Adipose tissue (tissue), 3 donors: ENCODE measurements around the gene TNFSF15. TPM values are rescaled to one million over a fixed set of nuclear protein-coding genes. Genes with fewer than 3 reads are reported as not detected.

ENCODE experiments used
- H3K27ac ChIP-seq: one replicate; pipeline ENCODE4 v1.5.1; 2013; ENCODE audit warnings: low read depth, low read length
- WGBS, 3 donors: extraction: QIAGEN DNeasy Blood & Tissue Kit; methylation state at CpG; one replicate each; pipeline ENCODE4 v1.1.7; 2013; 5-methylcytosine and 5-hydroxymethylcytosine counted together
- polyA plus RNA-seq, 3 donors: library from polyadenylated mRNA; stranded (reverse); fragments of 200-250 nt; gene quantifications; one replicate each; pipeline ENCODE4 v1.2.3, GENCODE V29; 2013
- donor health status: healthy with polysubstance abuse.
- donor health status: Bipolar disorder and iron deficiency.
- donor health status: healthy.

Gene TNFSF15
- polyA plus RNA-seq, 3 donors, result 0.01 to 0.16 TPM; not detected in 1

GRCh38 chr9:114827641-114828302 is 21.9 kb upstream of the TNFSF15 start:
- H3K27ac ChIP-seq, result no peak overlapping the region
- WGBS, 3 donors, result 75 to 83% (median 81%) methylated on average over 2 of the region's 2 CpGs

GRCh38 chr9:114826431-114826830 is 20.6 kb upstream of the TNFSF15 start:
- 71 to 87% (median 84%) methylated on average over 3 of the region's 3 CpGs for WGBS, 3 donors
- no peak overlapping the region for H3K27ac ChIP-seq

GRCh38 chr9:114825126-114825795 is 19.4 kb upstream of the TNFSF15 start:
- no peak overlapping the region for H3K27ac ChIP-seq
- WGBS, 3 donors, result 55 to 85% (median 77%) methylated on average over 4 of the region's 4 CpGs

GRCh38 chr9:114824110-114824509 is 18.3 kb upstream of the TNFSF15 start:
- 21 to 38% (median 35%) methylated on average over 1 of the region's 1 CpG for WGBS, 3 donors
- no peak overlapping the region for H3K27ac ChIP-seq

DNA sequence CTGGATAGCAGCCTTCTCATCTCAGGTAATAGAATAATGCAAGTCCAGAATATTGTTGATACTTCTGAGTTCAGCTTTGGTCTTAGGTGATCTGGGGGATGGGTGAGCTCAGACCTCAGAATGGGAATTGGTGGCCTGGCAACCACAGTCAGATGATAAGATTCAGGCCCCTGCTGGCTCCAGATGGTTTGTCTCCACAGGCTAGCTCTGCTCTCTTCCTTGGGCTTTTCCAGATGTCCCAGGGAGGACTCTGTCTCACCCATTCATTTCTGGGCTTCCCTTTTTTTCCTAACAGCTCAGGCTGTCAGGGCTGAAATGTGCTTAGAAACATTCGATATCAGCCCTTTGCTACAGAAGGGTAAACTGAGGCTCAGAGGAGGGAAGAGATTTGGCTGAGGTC is 17.6 kb upstream of the TNFSF15 start:
- no peak overlapping the region for H3K27ac ChIP-seq
- 85 to 95% (median 88%) methylated on average over 1 of the region's 1 CpG for WGBS, 3 donors

GRCh38 chr9:114822708-114823107 is 16.9 kb upstream of the TNFSF15 start:
- 68 to 78% (median 76%) methylated on average over 2 of the region's 2 CpGs for WGBS, 3 donors
- no peak overlapping the region for H3K27ac ChIP-seq

- 87 to 89% (median 88%) methylated on average over 8 of the region's 8 CpGs for WGBS, 3 donors
- H3K27ac ChIP-seq, result no peak overlapping the region
Observed at GRCh38 chr9:114820776-114821501, 15.1 kb upstream of the TNFSF15 start.

DNA sequence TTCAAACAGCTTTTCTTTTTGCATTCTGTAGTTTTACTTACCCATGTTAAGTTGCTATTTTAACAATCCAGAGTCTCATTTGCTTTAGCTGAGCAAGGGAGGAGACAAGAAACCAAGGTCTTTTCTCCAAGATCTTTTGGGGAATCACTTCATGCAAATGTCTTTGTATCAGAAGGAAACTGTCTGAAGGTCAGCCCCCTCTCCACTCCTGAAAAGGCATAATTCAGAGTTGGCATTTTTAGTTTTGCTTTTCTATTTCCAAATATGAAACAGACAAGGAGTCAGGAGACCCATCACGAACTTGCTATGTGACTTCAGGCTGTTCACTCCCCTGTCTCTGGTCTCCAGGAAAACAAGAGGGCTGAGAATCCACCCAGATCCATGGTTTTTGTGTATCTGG is 12.3 kb upstream of the TNFSF15 start:
- no peak overlapping the region for H3K27ac ChIP-seq
- WGBS, 3 donors, result 71 to 100% (median 91%) methylated on average over 1 of the region's 1 CpG

GRCh38 chr9:114813717-114814418 is 8.0 kb upstream of the TNFSF15 start:
- WGBS, 3 donors, result 75 to 81% (median 78%) methylated on average over 5 of the region's 5 CpGs

GRCh38 chr9:114811966-114812636 is 6.3 kb upstream of the TNFSF15 start:
- 85 to 89% (median 89%) methylated on average over 5 of the region's 5 CpGs for WGBS, 3 donors
- no peak overlapping the region for H3K27ac ChIP-seq

More at GRCh38 chr9:114813717-114814418, 8.0 kb upstream of the TNFSF15 start:
- H3K27ac ChIP-seq, result no peak overlapping the region

GRCh38 chr9:114811301-114811700 is 5.5 kb upstream of the TNFSF15 start:
- WGBS, 3 donors, result 56 to 90% (median 89%) methylated on average over 4 of the region's 4 CpGs
- no peak overlapping the region for H3K27ac ChIP-seq

DNA sequence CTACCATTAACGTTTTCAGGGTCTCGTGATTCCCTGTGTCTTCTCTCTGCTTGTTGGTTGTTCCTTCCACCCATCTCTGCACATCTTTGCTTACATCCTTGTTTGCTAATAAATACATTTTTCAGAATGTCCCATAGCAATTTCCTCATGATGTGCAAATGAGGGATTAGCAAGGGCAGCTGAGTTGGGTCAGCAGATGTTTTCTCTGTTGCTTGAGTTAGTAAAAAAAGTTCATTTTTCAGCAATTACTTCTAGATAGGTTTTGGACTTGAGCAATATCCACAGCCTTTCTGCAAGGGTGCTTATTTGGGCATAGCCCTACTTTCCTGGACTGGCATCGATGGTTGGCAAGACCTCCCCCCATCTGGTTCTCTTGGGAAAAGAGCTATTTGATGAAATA is 4.8 kb upstream of the TNFSF15 start:
- H3K27ac ChIP-seq, result no peak overlapping the region

GRCh38 chr9:114806526-114806900 is 674 bp upstream of the TNFSF15 start:
- no peak overlapping the region for H3K27ac ChIP-seq
- WGBS, 3 donors, result 21 to 62% (median 55%) methylated on average over 2 of the region's 2 CpGs

More for the DNA sequence above, 4.8 kb upstream of the TNFSF15 start:
- WGBS, 3 donors, result 83 to 87% (median 86%) methylated on average over 3 of the region's 3 CpGs

DNA sequence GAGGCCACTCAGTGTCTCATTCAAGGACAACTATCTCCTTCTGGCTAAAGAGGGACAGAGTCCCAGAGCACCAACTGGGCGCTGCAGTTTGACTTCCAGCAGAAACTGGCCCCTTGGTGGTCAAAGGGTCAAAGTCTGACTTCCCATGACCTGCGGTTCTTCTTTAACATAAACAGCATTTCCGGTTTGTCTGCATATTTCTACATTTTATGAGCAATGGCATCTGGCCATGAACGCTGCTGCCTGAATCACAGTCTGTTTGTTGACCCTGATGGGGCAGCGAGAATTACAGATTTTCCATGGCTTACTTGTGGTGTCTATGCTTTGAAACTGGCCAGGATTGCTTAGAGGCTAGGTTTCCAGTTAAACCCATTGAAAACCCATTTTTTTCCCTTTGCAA is 1.3 kb downstream of the TNFSF15 start:
- 52 to 78% (median 57%) methylated on average over 5 of the region's 5 CpGs for WGBS, 3 donors
- H3K27ac ChIP-seq, result no peak overlapping the region

DNA sequence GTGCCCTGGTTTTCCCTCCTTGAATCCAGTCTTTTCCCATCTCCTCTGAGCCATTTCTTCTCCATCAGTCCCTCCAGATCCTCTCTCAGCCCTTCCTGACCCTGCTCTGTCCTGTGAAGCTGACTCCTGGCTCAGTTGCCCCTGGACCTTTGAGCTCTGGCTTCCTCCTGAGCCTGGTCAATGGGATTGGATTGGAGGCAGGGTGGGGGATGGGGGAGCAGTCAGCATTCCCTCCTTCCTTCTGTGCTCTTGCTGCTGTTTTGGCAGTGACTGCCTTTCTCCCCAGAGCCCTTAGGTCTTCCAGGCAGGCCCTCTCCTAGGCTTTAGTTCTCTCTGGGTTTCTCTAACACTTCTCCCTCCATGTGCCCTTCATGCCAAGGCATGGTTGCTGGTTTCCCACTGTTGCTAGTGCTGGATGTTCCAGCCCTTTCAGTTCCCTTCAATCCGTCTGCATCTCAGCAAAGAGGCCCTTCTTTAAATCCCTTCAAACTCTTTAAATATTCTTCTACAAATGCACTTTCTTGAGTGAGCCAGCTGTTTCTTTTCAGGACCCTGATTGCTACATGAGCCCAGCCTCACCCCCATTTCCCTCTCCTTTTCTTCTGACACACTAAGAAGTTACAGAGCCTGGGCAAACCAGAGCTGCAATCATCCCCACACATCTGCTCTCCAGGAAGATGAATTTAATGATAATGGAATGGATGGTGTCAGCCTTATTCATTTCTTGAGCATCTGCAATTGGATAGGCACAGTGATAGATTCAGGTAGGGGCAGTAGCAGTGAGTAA is 2.2 kb downstream of the TNFSF15 start:
- no peak overlapping the region for H3K27ac ChIP-seq
- 63 to 90% (median 80%) methylated on average over 1 of the region's 1 CpG for WGBS, 3 donors

DNA sequence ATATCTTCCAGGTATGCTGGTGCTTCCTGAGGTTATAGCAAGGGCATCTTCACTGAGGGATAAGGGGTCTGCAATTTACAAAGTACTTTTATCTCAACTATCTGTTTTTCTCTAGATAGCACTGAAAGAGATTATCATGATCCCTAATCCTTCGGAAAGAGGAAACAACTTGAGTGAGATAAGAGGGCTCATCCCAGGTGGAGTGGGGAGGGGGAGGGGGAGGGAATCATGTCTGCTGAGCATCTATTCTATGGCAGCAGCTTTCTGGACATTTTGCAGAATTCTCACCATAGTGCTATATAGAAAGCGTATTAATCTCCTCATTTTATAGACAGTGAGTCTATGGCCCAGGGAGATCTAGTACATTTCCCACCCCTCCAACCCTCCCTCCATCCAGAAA is 5.9 kb downstream of the TNFSF15 start:
- H3K27ac ChIP-seq, result no peak overlapping the region
- WGBS, 3 donors, result 69 to 81% (median 81%) methylated on average over 2 of the region's 2 CpGs

DNA sequence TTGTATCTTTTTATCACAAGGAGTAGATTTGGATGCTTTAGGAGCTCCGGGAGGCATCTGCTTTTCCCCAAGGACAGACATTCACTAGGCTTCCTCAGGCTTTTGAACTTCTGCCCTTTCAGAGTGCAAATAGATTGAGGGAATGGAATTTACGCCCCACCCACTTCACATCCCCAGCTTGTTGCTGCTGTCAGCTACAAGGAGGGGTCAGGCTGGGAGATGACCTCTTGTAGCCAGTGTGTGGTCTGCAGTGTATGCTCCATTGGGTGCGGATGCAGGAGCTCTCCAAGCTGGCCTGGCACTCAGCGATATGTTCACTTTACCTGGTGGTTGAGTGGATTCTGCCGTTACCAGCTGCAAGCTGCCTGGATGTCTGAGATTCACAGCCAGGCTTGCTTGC is 6.4 kb downstream of the TNFSF15 start:
- 41 to 53% (median 52%) methylated on average over 5 of the region's 5 CpGs for WGBS, 3 donors
- no peak overlapping the region for H3K27ac ChIP-seq
